Uterus (tissue), 2 donors: ENCODE data around the gene SIPA1L3.

Experiments used
- CTCF ChIP-seq, 4 experiments: fragments of 200-600 bp in 2 of 4; fragments of 450-650 bp in 2 of 4; sonication (generic) in 2 of 4; IDR thresholded peaks; one replicate each; pipeline ENCODE4 v1.5.1; 2016 to 2019; ENCODE audit warnings: antibody characterized with exemption in 4 of 4, mild to moderate bottlenecking in 2 of 4, moderate library complexity in 1 of 4
- POLR2A ChIP-seq, 2 donors: fragments of 450-650 bp; IDR thresholded peaks; one replicate each; pipeline ENCODE4 v1.6.1; 2016; ENCODE audit warnings: antibody characterized with exemption in 2 of 2, mild to moderate bottlenecking in 1 of 2, moderate library complexity in 1 of 2

DNA sequence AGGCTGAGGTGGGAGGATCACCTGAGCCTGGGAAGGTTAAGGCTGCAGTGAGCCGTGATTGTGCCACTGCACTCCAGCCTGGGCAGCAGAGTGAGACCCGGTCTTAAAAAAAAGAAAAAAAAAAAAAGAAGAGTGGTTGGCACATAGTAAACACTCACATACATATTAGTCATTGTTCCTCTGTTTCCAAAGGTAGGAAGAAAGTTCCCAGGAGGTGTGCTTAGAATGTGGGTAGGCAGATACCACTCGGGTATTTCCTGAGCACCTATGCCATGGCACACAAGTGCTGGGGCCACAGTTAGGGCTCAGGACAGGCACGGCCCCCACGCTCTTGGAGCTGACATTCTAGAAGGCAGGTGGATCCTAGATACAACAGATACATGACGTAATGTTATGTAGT, 41.4 kb downstream of the SIPA1L3 start:
- TF ChIP-seq CTCF (IDR thresholded peaks at IDR 0.05): no peak
- no peak for TF ChIP-seq POLR2A (IDR thresholded peaks at IDR 0.05)
